CD4-positive, alpha-beta T cell treated with Interleukin-4 for 4 hours (primary cell): Measurements from ENCODE around the gene AMOTL1.
"Not testable (repeated sequence)": the region's sequence is repeated elsewhere in the genome, so short reads cannot be mapped to it uniquely, and the experiment has no call there.

Experiments used
- DNase-seq: peaks from one replicate; pipeline ENCODE4 v3.0.0-alpha.2; 2020

AMOTL1 gene

GRCh38 chr11:94770563-94771120 lies 2.5 kb downstream of the AMOTL1 start:
- DNase-seq = no peak

- DNase-seq = no peak
Measured at GRCh38 chr11:94771390-94771789, 3.2 kb downstream of the AMOTL1 start.

GRCh38 chr11:94771951-94772350 lies 3.8 kb downstream of the AMOTL1 start:
- no peak for DNase-seq

GRCh38 chr11:94773842-94774241 lies 5.7 kb downstream of the AMOTL1 start:
- no peak for DNase-seq

- no peak for DNase-seq
Measured at GRCh38 chr11:94774345-94774744, 6.2 kb downstream of the AMOTL1 start.

- DNase-seq = no peak
Measured at GRCh38 chr11:94775567-94776327, 7.6 kb downstream of the AMOTL1 start.

GRCh38 chr11:94776351-94777321 lies 8.5 kb downstream of the AMOTL1 start:
- DNase-seq = no peak

GRCh38 chr11:94780432-94780831 lies 12.3 kb downstream of the AMOTL1 start:
- DNase-seq = no peak

GRCh38 chr11:94781837-94782236 lies 13.7 kb downstream of the AMOTL1 start:
- DNase-seq = no peak

GRCh38 chr11:94782446-94782845 lies 14.3 kb downstream of the AMOTL1 start:
- no peak for DNase-seq

- no peak for DNase-seq
Measured at GRCh38 chr11:94784884-94785283, 16.7 kb downstream of the AMOTL1 start.

GRCh38 chr11:94785509-94785908 lies 17.4 kb downstream of the AMOTL1 start:
- no peak for DNase-seq

GRCh38 chr11:94786264-94787126 lies 18.3 kb downstream of the AMOTL1 start:
- peak; percentile 24 for DNase-seq

GRCh38 chr11:94787801-94788200 lies 19.6 kb downstream of the AMOTL1 start:
- DNase-seq = no peak

- no peak for DNase-seq
Measured at GRCh38 chr11:94788396-94788795, 20.2 kb downstream of the AMOTL1 start.

GRCh38 chr11:94790197-94790596 lies 22.0 kb downstream of the AMOTL1 start:
- no peak for DNase-seq

GRCh38 chr11:94790661-94791180 lies 22.6 kb downstream of the AMOTL1 start:
- no peak for DNase-seq

- DNase-seq = no peak
Measured at GRCh38 chr11:94791216-94791889, 23.2 kb downstream of the AMOTL1 start.

- not testable (repeated sequence) for DNase-seq
Measured at GRCh38 chr11:94791942-94792341, 23.8 kb downstream of the AMOTL1 start.

GRCh38 chr11:94792451-94792850 lies 24.3 kb downstream of the AMOTL1 start:
- DNase-seq = no peak

- DNase-seq = no peak
Measured at GRCh38 chr11:94793002-94793401, 24.8 kb downstream of the AMOTL1 start.

- no peak for DNase-seq
Measured at GRCh38 chr11:94793822-94794221, 25.7 kb downstream of the AMOTL1 start.
